NCI-H1417 (cell line): ENCODE data around the gene CFAP251.
"Not testable (repeated sequence)": the region's sequence is repeated elsewhere in the genome, so short reads cannot be mapped to it uniquely, and the experiment has no call there.

Experiments used
- DNase-seq, 3 experiments: peaks; one replicate each; lab custom pipeline; 2025; lab: John Stamatoyannopoulos, UW

The CFAP251 gene

GRCh38 chr12:121976950-121977349 is 58.6 kb downstream of the CFAP251 start:
- no peak for DNase-seq

- DNase-seq, result no peak
Measured at GRCh38 chr12:121980191-121980891, 61.9 kb downstream of the CFAP251 start.

GRCh38 chr12:121980892-121981272 is 62.5 kb downstream of the CFAP251 start:
- DNase-seq, result no peak

GRCh38 chr12:121981456-121981855 is 63.1 kb downstream of the CFAP251 start:
- no peak for DNase-seq

- DNase-seq, result no peak
Measured at GRCh38 chr12:121982950-121983349, 64.6 kb downstream of the CFAP251 start.

GRCh38 chr12:121983536-121984210 is 65.3 kb downstream of the CFAP251 start:
- no peak for DNase-seq

- no peak for DNase-seq
Measured at GRCh38 chr12:121986489-121987245, 68.3 kb downstream of the CFAP251 start.

- DNase-seq, result not testable (repeated sequence)
Measured at GRCh38 chr12:121988519-121988918, 70.1 kb downstream of the CFAP251 start.

- DNase-seq, result peak in 2 of 3 experiments; percentile 41 to 82
Measured at GRCh38 chr12:121989276-121990113, 71.1 kb downstream of the CFAP251 start.

GRCh38 chr12:121990114-121990647 is 71.8 kb downstream of the CFAP251 start:
- DNase-seq, result peak in 1 of 3 experiments; percentile 33

GRCh38 chr12:121990692-121991603 is 72.6 kb downstream of the CFAP251 start:
- peak in 1 of 3 experiments; percentile 21 for DNase-seq

GRCh38 chr12:121992059-121992879 is 73.9 kb downstream of the CFAP251 start:
- no peak for DNase-seq

- no peak for DNase-seq
Measured at GRCh38 chr12:121996050-121996944, 77.9 kb downstream of the CFAP251 start.

GRCh38 chr12:121996945-121997612 is 78.7 kb downstream of the CFAP251 start:
- DNase-seq, result no peak

- peak in 2 of 3 experiments; percentile 34 to 97 for DNase-seq
Measured at GRCh38 chr12:122001466-122002209, 83.2 kb downstream of the CFAP251 start.

GRCh38 chr12:122003651-122004611 is 85.5 kb downstream of the CFAP251 start:
- no peak for DNase-seq
